T-helper 2 cell treated with Interferon-gamma antibody and Interleukin-4, amounts not matched to agents 100 ng/mL and 5 ng/mL, for 36 hours (primary cell): ENCODE results near the gene DEPDC1B. TPM values are rescaled to one million over a fixed set of nuclear protein-coding genes. Genes with fewer than 3 reads are reported as not detected.
"Not testable (repeated sequence)": the region's sequence is repeated elsewhere in the genome, so short reads cannot be mapped to it uniquely, and the experiment has no call there.

Source experiments
- intact Hi-C: fragments of 100-400 bp; cut with micrococcal nuclease; formaldehyde crosslinking; loops from one replicate; pipeline ENCODE4 v1.15.1; 2023
- total RNA-seq: library from RNA; stranded (reverse); gene quantifications from 2 replicates; pipeline ENCODE4 v1.2.3, GENCODE V29; 2022

Gene DEPDC1B
- total RNA-seq, 1 donor from 2014 or later, result 36.5 TPM

- intact Hi-C loops, result no loop called here
Measured at GRCh38 chr5:60651872-60652620, 47.9 kb downstream of the DEPDC1B start.

GRCh38 chr5:60649288-60649917, 50.6 kb downstream of the DEPDC1B start:
- intact Hi-C loops, result loop anchor here (1.0 to 10.0 kb wide), 2 partner anchors 355 to 835 kb away; no protein-coding TSS in a partner anchor

GRCh38 chr5:60648175-60648574, 51.8 kb downstream of the DEPDC1B start:
- intact Hi-C loops, result loop anchor here (10.0 kb wide), 1 partner anchor 353 kb away; no protein-coding TSS in a partner anchor

GRCh38 chr5:60640901-60641300, 59.1 kb downstream of the DEPDC1B start:
- intact Hi-C loops, result loop anchor here (10.0 kb wide), 1 partner anchor 346 kb away; no protein-coding TSS in a partner anchor

GRCh38 chr5:60639544-60639943, 60.4 kb downstream of the DEPDC1B start:
- intact Hi-C loops, result no loop called here

- intact Hi-C loops, result no loop called here
Measured at GRCh38 chr5:60638300-60638699, 61.7 kb downstream of the DEPDC1B start.

GRCh38 chr5:60636644-60637043, 63.3 kb downstream of the DEPDC1B start:
- intact Hi-C loops, result no loop called here

- intact Hi-C loops, result no loop called here
Measured at GRCh38 chr5:60636001-60636400, 64.0 kb downstream of the DEPDC1B start.

- intact Hi-C loops, result no loop called here
Measured at GRCh38 chr5:60634051-60634450, 65.9 kb downstream of the DEPDC1B start.

- intact Hi-C loops, result no loop called here
Measured at GRCh38 chr5:60633341-60633740, 66.6 kb downstream of the DEPDC1B start.

- intact Hi-C loops, result no loop called here
Measured at GRCh38 chr5:60632153-60632552, 67.8 kb downstream of the DEPDC1B start.

- intact Hi-C loops, result no loop called here
Measured at GRCh38 chr5:60630836-60631235, 69.1 kb downstream of the DEPDC1B start.

GRCh38 chr5:60630179-60630578, 69.8 kb downstream of the DEPDC1B start:
- intact Hi-C loops, result no loop called here

GRCh38 chr5:60624875-60625274, 75.1 kb downstream of the DEPDC1B start:
- intact Hi-C loops, result not testable (repeated sequence)

GRCh38 chr5:60620752-60621151, 79.2 kb downstream of the DEPDC1B start:
- intact Hi-C loops, result not testable (repeated sequence)

- intact Hi-C loops, result no loop called here
Measured at GRCh38 chr5:60613826-60614225, 86.1 kb downstream of the DEPDC1B start.

- intact Hi-C loops, result no loop called here
Measured at GRCh38 chr5:60611099-60611740, 88.7 kb downstream of the DEPDC1B start.

- intact Hi-C loops, result no loop called here
Measured at GRCh38 chr5:60604771-60605170, 95.2 kb downstream of the DEPDC1B start.

GRCh38 chr5:60598424-60598823, 101.5 kb downstream of the DEPDC1B start:
- intact Hi-C loops, result no loop called here

- intact Hi-C loops, result no loop called here
Measured at GRCh38 chr5:60597572-60598320, 102.2 kb downstream of the DEPDC1B start.

GRCh38 chr5:60594715-60595477, 105.1 kb downstream of the DEPDC1B start:
- intact Hi-C loops, result no loop called here
